Lung microvascular endothelial cell (primary cell): Measurements from ENCODE around the gene PARN. TPM values are rescaled to one million over a fixed set of nuclear protein-coding genes. Genes with fewer than 3 reads are reported as not detected.

Experiments
- DNase-seq, 2 donors: peaks; one replicate each; pipeline versions ENCODE4 v3.0.0 to v3.0.0-alpha.2; 2010; ENCODE audit warnings: low read depth in 2 of 2
- total RNA-seq: library from RNA; depleted of rRNA; stranded (reverse); fragments of >200 nt; gene quantifications from 2 replicates; pipeline ENCODE4 v1.2.1, GENCODE V29; 2014

PARN gene
- total RNA-seq, 1 donor from 2014 or later: 17.9 TPM

GRCh38 chr16:14499110-14499509 lies 130.9 kb downstream of the PARN start:
- DNase-seq: no peak

DNA sequence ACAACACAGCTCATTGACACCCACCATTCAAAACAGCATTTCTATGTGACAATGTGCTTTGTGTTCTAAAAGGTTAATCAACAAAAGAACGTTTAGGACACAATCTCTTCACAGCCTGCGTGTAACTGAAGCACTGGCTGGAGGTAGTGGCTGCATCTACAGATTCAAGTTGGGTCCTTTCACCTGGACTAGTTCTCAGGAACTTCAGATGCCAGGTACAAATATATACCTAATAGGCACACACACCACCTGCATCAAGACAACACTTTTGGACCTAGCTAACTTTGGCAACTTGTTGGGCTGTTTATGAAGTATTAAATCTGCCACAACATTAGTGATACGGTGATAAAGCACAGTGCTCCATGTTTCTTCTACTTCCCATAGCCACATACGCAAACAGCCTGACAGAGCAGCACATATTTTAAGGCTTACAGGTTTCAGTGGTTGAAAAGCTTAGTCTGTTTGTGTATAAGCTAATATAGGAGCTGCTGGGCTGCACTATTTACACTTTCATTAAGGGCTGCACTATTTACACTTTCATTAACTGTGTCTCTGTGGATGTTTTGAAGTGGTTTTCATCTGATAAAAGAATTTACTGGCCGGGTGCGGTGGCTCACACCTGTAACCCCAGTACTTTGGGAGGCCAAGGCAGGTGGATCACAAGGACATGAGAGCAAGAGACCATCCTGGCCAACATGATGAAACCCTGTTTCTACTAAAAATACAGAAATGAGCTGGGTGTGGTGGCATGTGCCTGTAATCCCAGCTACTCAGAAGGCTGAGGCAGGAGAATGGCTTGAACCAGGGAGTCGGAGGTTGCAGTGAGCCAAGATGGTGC lies 132.6 kb downstream of the PARN start:
- no peak for DNase-seq

GRCh38 chr16:14496786-14497185 lies 133.3 kb downstream of the PARN start:
- DNase-seq: no peak

GRCh38 chr16:14496047-14496770 lies 133.9 kb downstream of the PARN start:
- DNase-seq: no peak

- no peak for DNase-seq
These were observed 134.6 kb downstream of the PARN start for GRCh38 chr16:14495213-14496046.

DNA sequence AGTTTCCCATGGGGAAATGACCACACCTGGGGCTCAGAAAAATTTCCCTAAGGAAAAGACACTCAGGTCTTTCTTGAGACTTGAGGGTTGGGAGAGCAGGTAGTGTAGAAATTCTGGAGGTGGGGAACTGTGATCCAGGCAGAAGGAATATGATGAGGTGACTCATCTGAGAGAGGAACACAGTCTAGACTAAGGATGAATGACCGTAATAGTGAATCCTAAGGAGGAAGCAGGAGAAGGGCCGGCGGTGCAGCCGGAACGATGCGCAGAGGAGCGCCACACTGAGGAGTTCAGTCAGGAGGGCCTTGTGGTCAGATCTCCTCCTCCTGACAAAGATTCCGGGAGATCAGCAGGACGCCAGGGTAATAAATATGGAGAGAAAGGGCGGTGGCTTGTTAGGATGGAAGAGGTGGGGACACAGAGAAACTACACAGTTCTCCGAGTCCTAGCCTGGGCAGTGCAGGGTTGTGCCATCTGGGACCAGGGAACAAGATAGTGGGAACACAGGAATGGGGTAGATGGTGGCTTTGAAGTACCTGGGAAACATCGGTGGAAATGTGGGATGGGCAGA lies 135.6 kb downstream of the PARN start:
- no peak for DNase-seq

DNA sequence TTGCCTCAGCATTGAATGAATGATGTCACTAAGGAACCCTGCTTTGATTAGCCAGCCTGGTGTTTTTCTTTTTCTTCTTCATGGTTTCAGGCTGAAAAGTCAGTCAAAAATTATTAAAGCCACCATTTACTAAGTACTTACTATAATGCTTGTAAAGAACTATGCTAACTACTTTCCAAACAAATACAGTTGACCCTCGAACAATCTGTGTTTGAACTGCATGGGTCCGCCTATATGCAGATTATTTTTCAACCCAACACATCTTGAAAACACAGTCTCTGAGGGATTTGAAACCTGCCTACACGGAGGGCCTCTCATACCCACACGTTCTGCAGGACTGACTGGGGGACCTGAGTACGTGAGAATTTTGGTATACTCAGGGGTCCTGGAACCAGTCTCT lies 136.3 kb downstream of the PARN start:
- DNase-seq: no peak

- no peak for DNase-seq
These were observed 137.4 kb downstream of the PARN start for GRCh38 chr16:14492614-14493013.

DNA sequence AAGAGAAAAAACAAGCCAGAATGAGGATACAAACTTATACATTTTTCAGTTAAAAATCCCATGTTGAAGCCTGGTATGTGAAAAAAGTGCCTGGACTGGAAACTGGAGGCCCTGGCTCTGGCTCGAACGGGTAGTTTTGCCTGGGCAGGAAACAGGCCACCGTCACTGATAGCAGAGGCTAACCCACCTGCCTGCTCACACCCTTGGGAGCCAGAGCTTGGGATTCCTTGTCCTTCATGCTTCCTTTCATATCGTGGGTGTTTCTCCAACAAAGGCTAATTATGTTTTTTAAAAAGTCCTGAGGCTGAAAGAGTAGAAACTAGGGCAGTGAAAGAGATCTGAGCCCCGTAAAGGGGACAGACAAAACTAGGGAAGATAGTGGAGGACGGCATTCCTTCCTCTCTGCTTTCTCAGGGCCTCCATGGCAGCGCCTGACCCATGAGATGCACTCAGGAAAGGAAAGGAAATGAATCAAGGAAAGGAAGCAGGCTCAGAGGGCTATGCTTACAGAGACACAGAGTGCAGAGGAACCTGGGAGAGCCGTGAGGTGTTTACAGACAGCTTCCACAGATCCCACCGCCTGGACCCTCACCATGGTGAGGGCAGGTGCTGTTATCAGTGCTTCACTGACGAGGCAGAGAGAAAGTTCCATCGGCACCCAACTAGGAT lies 138.1 kb downstream of the PARN start:
- DNase-seq: peak; percentile 67 to 69

GRCh38 chr16:14490235-14490634 lies 139.8 kb downstream of the PARN start:
- no peak for DNase-seq

DNA sequence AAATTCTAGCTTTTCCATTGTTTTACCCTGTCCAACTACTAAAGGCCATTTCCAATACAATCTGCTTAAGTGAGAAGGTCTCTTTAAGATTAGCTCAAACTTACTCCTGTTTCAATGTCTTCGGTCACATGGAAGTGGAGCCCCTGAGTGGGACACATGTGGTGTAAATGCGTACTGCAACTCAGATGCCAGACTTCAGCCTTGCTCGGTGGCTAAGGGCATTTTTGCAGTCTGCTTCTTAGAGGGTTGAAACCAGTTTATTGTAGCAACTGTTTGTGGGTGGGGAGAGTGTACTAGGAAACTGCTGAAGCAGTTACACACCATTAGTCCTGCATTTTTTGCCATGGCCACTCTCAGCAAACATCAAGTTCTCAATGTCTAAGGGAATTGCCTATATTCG lies 140.6 kb downstream of the PARN start:
- peak in 1 of 2 donors; percentile 8 for DNase-seq

- DNase-seq: peak; percentile 62
These were observed 142.5 kb downstream of the PARN start for GRCh38 chr16:14487579-14487978.

GRCh38 chr16:14486520-14487303 lies 143.3 kb downstream of the PARN start:
- DNase-seq: peak; percentile 83 to 90

- no peak for DNase-seq
These were observed 144.1 kb downstream of the PARN start for GRCh38 chr16:14485811-14486519.

DNA sequence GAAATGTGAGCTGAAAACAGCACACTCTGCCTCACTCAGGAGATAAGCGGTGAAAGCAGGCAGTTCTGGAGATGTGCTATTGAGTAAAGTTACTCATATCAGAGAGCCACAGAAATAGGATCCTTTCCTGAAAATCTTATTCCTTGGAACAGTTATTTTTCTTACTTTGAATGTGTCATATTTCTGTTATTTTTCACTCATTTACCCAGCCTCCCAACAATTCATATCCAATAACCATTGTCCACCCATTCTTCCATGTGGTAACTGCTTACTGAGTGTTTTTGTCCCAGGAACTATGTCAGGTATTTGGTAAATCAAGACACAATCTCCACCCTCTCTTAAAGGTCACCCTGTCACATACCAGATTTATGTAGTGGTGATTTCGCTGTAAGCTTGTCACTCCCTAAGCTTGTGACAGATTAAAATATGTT lies 144.9 kb downstream of the PARN start:
- no peak for DNase-seq

DNA sequence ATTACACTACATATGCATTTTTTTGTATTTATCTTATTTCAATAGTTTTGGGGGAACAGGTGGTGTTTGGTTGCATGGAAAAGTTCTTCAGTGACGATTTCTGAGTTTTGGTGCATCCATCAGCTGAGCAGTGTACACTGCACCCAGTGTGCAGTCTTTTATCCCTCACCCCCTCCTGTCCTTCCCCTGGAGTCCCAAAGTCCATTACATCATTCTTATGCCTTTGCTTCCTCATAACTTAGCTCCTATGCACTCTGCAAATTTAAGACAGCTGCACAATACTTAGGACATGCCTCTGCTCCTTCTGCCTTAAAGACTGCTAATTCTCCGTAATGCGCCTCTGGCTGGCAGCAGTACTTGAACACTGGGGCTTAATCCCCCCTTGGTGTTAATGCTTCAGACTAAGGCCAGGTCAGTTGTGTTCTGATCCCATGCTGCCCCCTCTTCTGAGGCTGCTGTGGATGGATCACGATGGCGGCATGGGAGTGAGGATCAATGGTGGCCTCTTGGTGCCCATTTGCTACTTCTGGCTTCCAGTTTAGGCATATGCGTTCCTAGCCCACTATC lies 146.2 kb downstream of the PARN start:
- DNase-seq: no peak

DNA sequence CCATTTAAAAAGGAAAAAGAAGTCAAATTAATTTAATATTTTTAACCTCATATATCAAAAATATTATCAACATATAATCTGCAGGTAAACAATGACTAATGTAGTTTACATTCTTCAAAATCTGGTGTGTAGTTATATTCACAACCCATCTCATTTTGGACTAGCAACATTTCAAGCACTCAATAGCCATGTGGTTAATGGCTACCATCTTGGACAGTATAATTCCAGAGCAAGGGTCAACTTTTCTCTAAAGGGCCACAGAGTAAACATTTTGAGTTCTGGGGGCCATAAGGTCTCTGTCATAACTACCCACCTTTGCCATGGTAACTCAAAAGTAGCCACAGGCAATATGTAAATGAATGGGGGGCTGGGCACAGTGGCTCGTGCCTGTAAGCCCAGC lies 153.9 kb downstream of the PARN start:
- DNase-seq: no peak

- no peak for DNase-seq
These were observed 154.5 kb downstream of the PARN start for GRCh38 chr16:14475370-14476139.
